Activated CD4-positive, alpha-beta T cell treated with anti-CD3 and anti-CD28 coated beads for 24 hours (primary cell): ENCODE results near the gene RINL.

Experiments used
- DNase-seq, 2 donors: peaks; one replicate each; pipeline ENCODE4 v3.0.0-alpha.2; 2020; ENCODE audit warnings: low read depth in 2 of 2

RINL gene, protein sequence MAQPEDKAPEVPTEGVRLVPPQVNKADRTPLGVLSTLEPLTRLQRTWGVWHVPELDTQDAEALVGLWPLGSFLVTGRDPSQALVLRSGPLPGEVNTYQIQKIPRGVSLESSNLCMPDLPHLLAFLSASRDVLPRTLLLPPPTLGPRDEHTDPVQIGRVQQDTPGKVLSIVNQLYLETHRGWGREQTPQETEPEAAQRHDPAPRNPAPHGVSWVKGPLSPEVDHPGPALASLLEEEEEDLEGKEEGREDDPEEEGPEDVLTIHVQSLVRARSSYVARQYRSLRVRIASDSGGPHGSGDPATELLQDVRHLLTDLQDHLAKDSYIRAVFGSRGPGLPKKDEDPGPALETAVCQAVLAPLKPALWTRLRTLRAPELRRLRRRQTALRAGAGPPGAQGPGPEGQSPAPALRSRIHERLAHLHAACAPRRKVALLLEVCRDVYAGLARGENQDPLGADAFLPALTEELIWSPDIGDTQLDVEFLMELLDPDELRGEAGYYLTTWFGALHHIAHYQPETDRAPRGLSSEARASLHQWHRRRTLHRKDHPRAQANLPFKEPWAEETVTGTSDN

DNA sequence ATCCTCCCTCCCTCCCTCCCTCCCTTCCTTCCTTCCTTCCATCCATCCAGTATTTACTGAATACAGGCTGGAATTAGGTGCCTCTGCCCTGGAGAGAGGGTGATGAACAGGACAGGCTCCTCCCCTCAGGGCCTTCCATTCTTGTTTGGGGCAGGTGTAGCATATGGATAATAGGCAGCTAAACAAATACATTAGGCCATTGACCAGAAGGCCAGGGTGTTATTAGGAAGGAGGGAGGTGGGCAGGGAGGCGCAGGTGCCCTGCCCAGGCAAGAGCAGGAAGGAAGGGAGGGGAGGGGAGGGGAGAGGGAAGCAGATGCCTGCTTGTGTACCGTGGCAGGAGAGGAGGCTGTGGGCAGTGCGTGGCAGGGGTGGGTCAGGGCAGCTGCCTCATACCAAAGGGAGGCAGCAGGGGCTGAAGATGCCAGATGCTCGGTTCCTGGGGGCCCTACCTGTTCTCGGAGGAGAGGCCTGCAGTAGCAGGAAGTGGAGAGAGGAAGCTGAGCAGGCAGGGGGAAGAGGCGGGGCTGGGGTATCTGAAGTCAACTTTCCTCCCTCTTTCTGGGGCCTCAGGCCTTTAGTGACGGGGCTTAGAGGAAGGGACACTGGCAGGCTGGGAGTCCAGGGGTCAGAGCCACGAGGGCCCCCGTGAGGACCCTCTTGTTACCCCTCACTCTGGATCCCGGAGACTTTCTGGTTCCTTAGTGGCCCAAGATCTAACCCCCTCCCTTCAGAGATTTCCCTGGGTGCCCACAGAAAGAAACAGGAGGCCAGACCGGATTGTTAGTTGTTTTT is at the start of gene RINL:
Gene RINL, minus strand, starts transcription at position 495 of the 794 bp plus-strand sequence. CDS start 1,533 bp downstream, outside the sequence.
- DNase-seq: peak; percentile 52 to 55

DNA sequence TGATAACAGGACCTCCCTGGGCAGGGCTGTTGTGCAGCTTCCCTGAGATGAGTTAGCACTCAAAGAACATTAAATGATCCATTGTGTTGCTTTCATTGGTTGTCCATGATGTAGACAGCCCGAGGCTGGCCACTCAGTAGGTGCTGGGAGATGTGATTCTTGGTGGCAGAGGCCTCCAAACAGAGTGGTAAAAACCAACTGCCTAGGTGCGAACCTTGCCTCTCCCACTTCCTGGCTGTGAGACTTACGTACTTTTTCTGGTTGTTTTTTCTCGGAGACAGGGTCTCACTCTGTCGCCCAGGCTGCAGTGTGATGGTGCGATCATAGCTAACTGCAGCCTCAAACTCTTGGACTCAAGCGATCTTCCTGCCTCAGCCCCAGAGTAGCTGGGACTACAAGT is 46.3 kb upstream of the RINL start:
- no peak for DNase-seq

DNA sequence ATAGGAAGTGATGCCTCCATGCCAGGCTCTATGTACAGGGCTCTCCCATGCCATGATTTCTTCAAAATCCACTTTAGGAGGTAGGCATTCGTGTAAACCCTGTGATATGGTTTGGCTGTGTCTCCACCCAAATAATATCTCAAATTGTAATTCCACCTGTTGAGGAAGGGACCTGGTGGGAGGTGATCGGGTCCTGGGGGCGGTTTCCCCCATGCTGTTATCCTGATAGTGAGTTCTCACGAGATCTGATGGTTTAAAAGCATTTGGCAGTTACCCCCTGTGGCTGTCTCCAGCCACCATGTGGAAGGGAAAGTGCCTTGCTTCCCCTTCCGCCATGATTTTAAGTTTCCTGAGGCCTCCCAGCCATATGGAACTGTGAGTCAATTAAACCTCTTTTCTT is 44.4 kb upstream of the RINL start:
- no peak for DNase-seq

DNA sequence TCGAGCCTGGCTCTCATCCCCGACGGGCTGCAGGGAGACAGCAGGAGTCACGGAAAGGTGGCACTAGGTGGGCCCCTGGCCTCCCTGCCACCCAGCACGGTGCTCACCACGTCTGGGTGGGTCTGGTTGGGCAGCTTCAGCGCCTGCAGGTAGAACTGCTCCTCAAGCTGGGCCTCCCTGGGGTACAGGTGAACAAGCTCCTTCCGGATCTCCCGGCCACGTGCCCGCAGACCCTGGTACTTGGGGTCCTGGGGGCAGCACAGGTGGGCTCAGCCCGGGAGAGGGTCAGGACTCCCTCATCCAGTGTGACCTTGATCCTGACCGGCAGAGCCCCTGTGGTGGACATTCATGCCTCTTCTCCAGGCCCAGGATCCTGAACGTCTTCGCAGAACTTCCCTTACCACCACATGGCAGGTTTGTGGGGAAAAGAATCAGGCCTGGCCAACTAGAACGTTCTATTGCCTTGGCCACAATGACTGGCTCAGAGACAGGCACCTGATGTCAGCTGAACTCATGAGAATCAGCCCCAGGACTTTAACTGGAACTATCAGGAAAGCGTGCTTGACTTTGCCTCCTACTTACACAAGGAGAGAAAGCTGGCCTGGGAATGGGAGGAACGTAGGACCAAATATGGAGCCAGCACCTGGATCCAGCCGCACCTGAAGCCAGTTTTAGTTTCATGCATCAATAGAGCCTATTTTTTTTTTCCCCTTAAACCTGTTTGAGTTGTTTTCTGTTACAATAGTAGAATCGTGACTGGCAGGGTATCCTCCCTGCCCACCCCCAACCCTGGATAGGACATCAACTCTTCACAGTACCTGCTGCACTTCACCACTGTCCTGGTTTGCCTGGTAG is 43.6 kb upstream of the RINL start:
- DNase-seq: no peak

DNA sequence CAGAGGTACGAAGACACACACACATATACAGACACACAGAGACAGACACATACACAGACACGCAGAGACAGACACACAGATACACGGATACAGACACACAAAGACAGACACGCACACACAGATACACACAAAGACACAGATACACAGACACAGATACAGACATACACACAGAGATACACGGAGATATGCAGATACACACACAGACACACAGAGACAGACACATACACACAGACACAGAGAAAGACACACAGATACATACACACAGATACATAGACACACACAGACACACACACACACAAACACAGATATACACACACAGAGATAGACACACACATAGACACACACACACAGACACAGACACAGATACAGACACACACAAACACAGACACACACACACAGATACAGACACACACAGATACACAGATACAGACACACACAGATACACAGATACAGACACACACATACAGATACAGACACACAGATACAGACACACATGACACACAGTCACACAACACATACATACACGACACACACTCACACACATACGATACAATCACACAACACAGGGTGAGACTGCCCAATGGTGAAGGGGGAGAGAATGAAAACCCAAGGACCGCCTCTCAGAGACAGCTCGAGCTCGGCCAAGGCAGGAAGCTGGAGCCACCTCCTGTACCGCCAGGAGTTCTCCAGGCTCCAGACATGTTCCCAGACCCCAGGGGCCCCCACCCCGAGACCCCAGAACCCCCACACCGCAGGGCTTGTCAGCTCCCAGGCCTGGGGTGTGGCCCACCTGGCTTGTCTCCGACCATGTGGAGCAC is 42.7 kb upstream of the RINL start:
- no peak for DNase-seq

DNA sequence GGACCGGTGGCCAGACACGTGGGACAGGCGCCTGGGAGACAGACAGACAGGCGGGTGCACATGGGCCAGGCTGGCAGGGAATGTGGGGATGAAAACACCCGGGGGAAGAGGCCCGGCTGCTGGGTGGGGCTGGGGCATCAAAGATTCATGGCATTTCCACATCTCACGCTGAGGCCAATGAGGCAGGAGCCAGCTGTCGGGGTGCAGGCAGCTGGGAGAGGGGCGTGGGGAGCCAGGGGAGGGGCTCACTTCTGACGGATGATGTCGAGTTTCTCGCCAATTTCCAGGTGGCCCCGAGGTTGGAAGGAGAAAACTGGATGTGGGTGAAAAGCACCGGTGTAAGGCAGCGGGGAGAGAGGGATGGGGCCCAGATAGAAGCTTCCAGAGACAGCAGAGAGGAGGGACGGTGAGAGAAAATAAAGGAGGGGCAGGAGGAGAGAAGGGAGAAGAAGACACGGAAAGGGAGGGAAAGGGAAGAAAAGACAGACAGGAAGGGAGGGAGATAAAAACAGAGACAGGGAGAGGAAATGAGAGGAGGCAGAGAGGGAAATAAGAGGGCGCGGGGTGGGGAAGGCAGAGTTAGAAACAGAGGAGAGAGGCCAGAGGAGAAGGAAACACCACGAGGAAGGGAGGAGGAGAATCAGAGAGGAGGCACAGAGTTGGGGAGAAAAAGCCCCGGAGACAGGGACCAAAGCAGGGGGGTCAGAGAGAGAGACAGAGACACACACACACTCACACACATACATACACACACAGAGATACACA is 41.9 kb upstream of the RINL start:
- DNase-seq: no peak

DNA sequence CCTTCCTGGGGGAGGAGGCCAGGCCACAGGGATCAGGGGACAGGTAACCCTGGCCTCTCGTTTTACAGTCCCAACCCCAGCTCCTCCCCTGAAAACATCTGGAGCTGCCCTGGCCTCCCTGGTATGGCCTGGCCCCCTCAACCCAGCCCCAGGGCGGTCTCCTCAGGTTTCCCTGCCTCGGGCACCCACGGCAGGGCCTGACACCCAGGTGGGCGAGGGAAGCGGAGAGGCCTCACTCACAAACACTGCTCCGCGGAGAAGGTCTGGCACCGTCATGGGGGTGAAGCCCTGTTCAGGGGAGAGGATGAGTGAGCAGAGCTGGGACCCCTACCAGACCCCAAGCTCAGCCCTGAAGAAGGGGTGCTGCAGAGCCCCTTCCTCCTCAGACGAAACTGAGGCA is 40.5 kb upstream of the RINL start:
- DNase-seq: no peak

DNA sequence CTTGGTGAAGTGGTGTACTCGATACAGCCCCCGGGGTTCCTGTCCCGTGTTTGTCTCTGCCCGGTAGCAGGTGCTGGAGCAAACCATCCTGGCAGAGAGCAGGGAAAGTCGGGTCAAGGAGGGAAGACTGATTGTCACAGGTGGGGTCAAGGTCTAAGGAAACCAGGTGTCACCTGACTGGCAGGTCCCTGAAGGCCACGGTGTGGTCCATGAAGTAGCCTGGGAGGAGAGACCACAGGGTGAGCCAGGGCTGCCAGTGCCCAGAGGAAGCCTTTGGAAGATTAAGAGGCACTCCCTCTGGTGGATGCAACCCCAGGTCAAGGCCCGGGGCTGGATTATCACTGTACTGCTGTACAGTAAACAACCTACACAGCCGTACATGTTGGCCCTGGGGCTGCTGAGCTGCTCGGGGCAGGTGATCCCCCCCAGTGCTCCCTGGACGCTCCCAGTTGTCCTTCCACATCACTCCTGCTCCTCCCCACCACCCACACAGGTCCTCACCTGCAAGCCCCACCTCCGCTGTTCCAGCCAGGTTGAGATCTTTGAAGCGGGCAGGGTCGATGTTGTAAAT is 39.9 kb upstream of the RINL start:
- no peak for DNase-seq

DNA sequence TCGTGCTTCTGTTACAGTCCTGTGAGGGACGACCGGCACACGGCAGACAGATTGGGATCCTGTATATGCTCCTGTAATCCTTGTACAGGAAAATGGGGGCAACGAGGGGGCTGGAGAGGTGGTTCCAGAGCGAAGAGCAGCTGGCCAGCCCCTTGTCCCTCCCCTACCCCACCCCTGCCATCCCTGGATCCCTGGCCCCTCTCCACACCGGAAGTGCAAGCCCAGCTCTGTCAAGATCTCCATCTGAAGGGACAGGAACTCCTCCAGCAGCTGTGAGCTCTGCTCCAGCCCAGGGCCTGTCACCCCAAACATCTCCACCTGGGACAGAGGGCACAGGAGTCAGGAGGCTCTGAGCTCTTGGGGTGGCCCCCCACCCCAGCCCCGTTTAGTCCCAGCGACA is 39.4 kb upstream of the RINL start:
- DNase-seq: no peak

DNA sequence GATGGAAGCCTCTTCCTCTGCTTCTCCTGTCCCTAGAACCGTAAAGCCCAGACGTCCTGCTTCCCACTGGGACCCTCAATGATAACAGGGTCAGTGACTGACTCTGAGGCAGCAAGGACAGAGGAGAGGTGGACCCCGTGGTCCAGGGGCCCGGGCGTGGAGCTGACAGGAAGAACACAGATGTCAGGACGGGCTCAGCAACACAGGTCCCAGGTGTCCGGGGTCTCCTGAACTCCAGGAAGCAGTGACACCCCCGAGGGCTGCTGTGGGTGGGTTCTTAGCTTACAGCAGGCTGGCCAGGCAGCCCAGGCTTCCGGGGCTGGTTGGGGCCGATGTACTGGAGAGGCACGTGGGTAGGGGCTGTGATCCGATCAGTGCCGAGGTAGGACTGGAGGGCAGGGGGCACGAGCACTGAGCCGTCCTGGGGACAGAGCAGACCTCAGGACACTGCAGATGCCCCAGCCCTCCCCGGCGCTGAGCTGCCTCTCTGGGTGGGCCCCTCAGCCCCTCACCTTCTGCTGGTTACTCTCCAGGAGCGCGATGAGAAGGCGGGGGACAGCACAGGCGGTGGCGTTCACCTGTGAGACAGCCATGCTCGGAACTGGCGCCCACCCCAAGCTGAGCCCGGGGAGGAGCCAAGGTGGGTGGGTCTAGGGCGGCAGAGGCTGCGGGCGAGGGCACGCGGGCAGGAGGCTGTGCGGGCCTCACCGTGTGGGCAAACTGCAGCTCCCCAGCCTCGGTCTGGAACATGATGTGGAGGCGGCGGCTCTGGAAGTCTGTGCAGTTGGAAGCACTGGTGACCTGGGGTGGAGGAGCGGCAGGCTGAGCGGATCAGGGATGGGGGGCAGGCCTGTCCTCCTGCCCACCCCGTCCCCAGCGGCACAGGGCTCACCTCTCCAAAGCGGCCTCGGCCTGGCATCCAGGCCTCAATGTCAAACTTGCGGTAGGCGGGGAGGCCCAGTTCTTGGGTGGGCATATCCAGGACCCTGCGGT is 37.5 kb upstream of the RINL start:
- DNase-seq: no peak

DNA sequence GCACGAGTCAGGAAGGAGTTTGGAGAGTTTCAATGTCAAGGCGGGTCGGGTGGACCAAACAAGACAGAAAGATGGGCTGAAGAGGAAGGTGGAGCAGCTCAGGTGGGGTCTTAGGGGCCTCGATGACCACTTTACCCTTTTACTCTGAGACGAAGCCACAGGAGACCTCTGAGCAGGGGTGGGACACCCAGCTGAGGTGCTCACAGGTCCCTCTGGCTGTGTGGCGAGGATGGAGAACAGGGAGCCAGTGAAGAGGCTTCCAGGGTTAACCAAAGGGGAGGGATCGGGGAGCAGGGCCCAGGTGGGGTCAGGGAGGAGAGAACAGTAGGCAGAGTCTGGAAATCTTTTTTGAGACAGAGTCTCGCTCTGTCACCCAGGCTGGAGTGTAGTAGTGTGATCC is 35.9 kb upstream of the RINL start:
- no peak for DNase-seq

DNA sequence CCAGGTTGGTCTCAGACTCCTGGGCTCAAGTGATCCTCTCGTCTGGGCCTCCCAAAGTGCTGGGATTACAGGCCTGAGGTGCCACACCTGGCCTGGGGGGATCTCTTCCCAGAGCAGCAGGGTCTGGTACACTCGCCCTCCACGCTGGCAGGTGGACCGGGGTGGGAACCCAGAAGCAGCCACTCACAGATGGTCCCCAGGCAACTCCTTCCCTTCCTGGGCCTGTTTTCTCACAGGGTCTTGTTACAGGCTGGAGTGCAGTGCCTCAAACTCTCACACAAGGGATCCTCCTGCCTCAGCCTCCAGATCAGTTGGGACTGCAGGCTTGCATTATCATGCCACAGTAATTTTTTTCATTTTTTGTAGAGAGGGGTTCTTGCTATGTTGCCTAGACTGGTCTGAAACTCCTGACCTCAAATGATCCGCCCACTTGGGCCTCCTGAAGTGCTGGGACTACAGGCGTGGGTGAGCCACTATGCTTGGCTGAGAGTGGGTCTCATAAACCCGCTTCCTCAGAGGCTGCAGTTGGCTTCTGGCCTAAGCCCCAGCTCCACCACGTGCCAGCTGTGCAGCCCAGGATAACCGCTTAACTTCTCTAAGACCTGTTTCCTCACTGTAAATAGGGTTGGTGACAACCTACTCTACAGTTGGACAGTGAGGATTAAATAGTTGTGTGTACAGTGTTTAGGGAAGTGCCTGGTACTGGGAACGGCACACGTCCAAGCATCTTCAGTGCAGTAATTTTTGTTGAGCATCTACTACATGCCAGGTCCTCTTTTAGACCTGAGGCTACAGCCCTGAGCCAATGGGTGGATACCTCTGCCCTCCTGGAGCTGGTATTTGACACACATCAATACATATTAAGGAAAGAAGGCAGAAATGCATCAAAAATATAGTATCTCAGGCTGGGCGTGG is 34.8 kb upstream of the RINL start:
- DNase-seq: no peak

DNA sequence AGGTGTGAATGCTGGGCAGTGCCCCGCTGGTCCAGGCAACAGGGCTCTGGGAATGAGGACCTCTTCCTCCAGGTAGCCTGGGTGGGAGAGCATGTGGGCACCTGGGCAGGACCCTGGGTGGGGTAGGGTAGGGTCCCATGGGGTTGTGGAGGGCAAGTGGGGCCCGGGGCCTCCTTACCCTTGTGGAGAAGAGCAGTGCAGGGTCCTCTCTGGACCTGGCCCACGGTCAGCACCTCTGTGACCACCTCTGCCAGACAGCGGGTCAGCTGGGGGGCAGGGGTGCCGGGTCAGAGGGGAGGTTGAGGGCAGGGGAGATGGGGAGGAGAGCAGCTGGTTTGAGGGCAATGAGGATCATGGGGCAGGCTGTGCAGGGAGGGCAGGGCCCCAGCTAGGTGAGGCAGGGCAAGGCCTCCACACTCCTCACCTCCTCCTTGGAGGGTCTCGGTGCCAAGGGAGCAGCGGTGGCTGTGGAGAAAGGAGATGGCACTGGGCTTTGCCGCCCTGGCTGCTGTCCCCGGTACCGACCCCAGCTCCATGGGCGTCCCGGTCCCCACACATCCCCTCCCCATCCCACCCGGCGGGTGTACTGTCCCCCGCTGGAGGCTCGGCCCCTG is 33.4 kb upstream of the RINL start:
- DNase-seq: no peak

DNA sequence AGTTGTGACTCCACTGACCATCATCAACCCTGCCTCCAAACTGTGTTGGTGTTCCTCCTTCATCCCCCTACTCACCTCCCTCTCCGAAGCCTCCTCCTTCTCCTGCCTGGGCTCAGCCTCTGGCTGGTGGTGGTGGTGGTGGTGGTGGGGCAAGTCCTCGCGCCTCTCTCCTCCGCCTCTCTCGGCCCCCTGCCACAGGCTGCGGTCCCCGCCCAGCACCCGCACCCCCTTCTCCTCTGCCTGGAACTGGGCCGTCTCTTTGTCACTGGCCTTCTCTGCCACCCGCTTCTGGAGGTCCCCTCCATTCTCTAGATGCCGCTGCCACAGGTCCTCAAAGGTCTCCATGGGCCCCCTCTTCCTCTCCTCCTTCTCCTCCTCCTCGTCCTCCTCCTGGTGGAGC is 32.4 kb upstream of the RINL start:
- no peak for DNase-seq

DNA sequence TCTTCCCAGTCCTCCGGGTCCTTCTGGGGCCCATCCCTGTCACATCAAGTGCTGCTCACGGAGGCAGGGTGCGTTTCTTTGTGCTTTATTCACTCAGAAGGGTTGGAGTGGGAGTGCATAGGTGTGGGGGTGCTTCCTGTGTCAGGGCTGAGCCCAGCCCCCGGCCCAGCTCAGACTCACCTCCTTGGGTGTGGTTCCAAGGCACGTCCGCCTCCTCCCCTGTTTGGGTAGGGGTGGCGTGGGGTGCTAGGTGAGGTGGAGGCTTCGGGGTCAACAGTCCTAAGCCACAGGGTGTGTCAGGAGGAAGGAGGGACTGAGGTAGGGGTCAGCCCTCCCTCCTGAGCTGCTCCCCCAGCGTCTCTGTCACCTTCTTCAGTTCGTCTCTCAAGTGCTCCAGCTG is 30.8 kb upstream of the RINL start:
- no peak for DNase-seq

DNA sequence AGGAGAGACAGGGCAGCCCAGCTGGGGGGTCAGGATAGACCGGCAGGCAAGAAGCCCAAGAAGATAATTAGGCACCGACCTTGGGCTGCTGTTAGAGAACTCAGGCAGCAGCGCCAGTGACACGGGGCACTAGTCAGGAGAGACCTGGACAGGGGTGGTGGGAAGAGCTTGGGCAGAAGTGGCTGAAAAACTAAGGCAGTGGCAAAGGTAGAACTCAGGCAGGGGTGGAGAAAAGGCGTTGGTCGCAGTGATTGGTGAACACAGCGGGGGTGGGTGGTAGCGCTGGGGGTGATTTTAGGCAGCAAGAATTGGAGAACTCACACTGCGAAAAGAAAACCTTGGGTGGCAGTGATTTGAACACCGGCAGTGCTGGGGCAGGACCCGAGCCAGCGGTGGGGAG is 29.6 kb upstream of the RINL start:
- DNase-seq: no peak

DNA sequence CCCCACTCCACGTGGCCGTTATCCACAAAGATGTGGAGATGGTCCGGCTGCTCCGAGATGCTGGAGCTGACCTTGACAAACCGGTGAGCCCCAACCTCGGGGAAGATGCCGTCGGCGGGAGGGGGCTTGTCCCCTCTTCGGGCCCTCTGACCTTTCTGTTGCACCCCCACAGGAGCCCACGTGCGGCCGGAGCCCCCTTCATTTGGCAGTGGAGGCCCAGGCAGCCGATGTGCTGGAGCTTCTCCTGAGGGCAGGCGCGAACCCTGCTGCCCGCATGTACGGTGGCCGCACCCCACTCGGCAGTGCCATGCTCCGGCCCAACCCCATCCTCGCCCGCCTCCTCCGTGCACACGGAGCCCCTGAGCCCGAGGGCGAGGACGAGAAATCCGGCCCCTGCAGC is 29.2 kb upstream of the RINL start:
- no peak for DNase-seq
